H9 (cell line): ENCODE measurements around the gene SETD5. TPM values are rescaled to one million over a fixed set of nuclear protein-coding genes. Genes with fewer than 3 reads are reported as not detected.

ENCODE experiments used
- DNase-seq: peaks from one replicate; pipeline ENCODE4 v3.0.0-alpha.2; 2017
- H2AFZ ChIP-seq: one replicate; pipeline ENCODE4 v1.6.1; 2013; ENCODE audit warnings: mild to moderate bottlenecking, low read length, control low read depth, moderate library complexity
- H2AK5ac ChIP-seq: 2 replicates; pipeline ENCODE4 v1.6.1; 2013; ENCODE audit warnings: low read length, control low read depth, mixed read lengths; ENCODE audit not compliant: insufficient read length
- H2BK120ac ChIP-seq: one replicate; pipeline ENCODE4 v1.6.1; 2013; ENCODE audit warnings: low read depth, mild to moderate bottlenecking, low read length, control low read depth, inconsistent platforms; ENCODE audit not compliant: poor library complexity, severe bottlenecking
- H2BK12ac ChIP-seq: 2 replicates; pipeline ENCODE4 v1.6.1; 2013; ENCODE audit warnings: low read length, control low read depth, mixed read lengths, low read depth; ENCODE audit not compliant: insufficient read length
- H2BK15ac ChIP-seq: 2 replicates; pipeline ENCODE4 v1.6.1; 2013; ENCODE audit warnings: low read depth, low read length, control low read depth
- H2BK20ac ChIP-seq: one replicate; pipeline ENCODE4 v1.6.1; 2013; ENCODE audit warnings: low read depth, mild to moderate bottlenecking, low read length, control low read depth, inconsistent platforms; ENCODE audit not compliant: poor library complexity, severe bottlenecking
- H2BK5ac ChIP-seq: 2 replicates; pipeline ENCODE4 v1.6.1; 2013; ENCODE audit warnings: low read length, control low read depth, mixed read lengths; ENCODE audit not compliant: insufficient read length
- H3K14ac ChIP-seq: 2 replicates; pipeline ENCODE4 v1.6.1; 2013; ENCODE audit warnings: low read length, control low read depth; ENCODE audit not compliant: insufficient read depth
- H3K18ac ChIP-seq: 2 replicates; pipeline ENCODE4 v1.6.1; 2013; ENCODE audit warnings: low read depth, mild to moderate bottlenecking, mixed read lengths, low read length, control low read depth; ENCODE audit not compliant: insufficient read length
- H3K23ac ChIP-seq: 2 replicates; pipeline ENCODE4 v1.6.1; 2013; ENCODE audit warnings: low read length, control low read depth, mixed read lengths, low read depth; ENCODE audit not compliant: insufficient read length
- H3K23me2 ChIP-seq: 2 replicates; pipeline ENCODE4 v1.6.1; 2013; ENCODE audit warnings: low read depth, mild to moderate bottlenecking, mixed read lengths, low read length, control low read depth; ENCODE audit not compliant: insufficient read length, poor library complexity, severe bottlenecking
- H3K27ac ChIP-seq: 2 replicates; pipeline ENCODE4 v1.5.1; 2013; ENCODE audit warnings: low read length, control low read depth, mixed read lengths, low read depth; ENCODE audit not compliant: insufficient read length
- H3K27me3 ChIP-seq: 2 replicates; pipeline ENCODE4 v1.6.1; 2013; ENCODE audit warnings: low read length, control low read depth, inconsistent platforms; ENCODE audit not compliant: insufficient read depth
- H3K4ac ChIP-seq: 2 replicates; pipeline ENCODE4 v1.6.1; 2013; ENCODE audit warnings: low read depth, mild to moderate bottlenecking, control low read depth, inconsistent platforms, low read length, moderate library complexity
- H3K4me1 ChIP-seq: 2 replicates; pipeline ENCODE4 v1.6.1; 2013; ENCODE audit warnings: low read length, control low read depth, inconsistent platforms; ENCODE audit not compliant: insufficient read depth
- H3K4me2 ChIP-seq: 2 replicates; pipeline ENCODE4 v1.6.1; 2013; ENCODE audit warnings: low read length, control low read depth, mixed read lengths; ENCODE audit not compliant: insufficient read length, insufficient read depth
- H3K56ac ChIP-seq: 2 replicates; pipeline ENCODE4 v1.6.1; 2013; ENCODE audit warnings: low read depth, mild to moderate bottlenecking, mixed read lengths, low read length, control low read depth; ENCODE audit not compliant: insufficient read length
- H3K79me1 ChIP-seq: 2 replicates; pipeline ENCODE4 v1.6.1; 2013; ENCODE audit warnings: low read depth, mild to moderate bottlenecking, moderate library complexity, low read length, control low read depth, inconsistent platforms; ENCODE audit not compliant: insufficient read depth, poor library complexity, severe bottlenecking
- H3K79me2 ChIP-seq: 2 replicates; pipeline ENCODE4 v1.6.1; 2013; ENCODE audit warnings: low read length, control low read depth, inconsistent platforms; ENCODE audit not compliant: insufficient read depth
- H3K9ac ChIP-seq: 2 replicates; pipeline ENCODE4 v1.6.1; 2013; ENCODE audit warnings: low read length, control low read depth, mixed read lengths; ENCODE audit not compliant: insufficient read length; ENCODE audit errors: extremely low read depth
- H3K9me3 ChIP-seq: one replicate; pipeline ENCODE4 v1.6.1; 2013; ENCODE audit warnings: low read depth, low read length, inconsistent platforms; ENCODE audit not compliant: control insufficient read depth
- H3T11ph ChIP-seq: one replicate; pipeline ENCODE4 v1.6.1; 2013; ENCODE audit warnings: mild to moderate bottlenecking, low read length, control low read depth, inconsistent platforms
- H4K20me1 ChIP-seq: one replicate; pipeline ENCODE4 v1.6.1; 2013; ENCODE audit not compliant: control insufficient read depth, insufficient read length, insufficient read depth
- H4K5ac ChIP-seq: 2 replicates; pipeline ENCODE4 v1.6.1; 2013; ENCODE audit warnings: low read depth, mild to moderate bottlenecking, mixed read lengths, low read length, control low read depth; ENCODE audit not compliant: insufficient read length
- H4K8ac ChIP-seq: replicated peaks from 2 replicates; pipeline ENCODE4 v1.6.1; 2013; ENCODE audit warnings: low read length, control low read depth, mixed read lengths, low read depth; ENCODE audit not compliant: insufficient read length
- H4K91ac ChIP-seq: 2 replicates; pipeline ENCODE4 v1.6.1; 2013; ENCODE audit warnings: low read depth, mild to moderate bottlenecking, moderate library complexity, mixed read lengths, low read length, control low read depth; ENCODE audit not compliant: insufficient read length
- H3K27ac Mint-ChIP-seq, 3 experiments: 2 replicates in 2 of 3; 3 replicates in 1 of 3; pipeline ENCODE4 v1.8.0; 2020 to 2021; ENCODE audit warnings: mixed read lengths in 3 of 3, mild to moderate bottlenecking in 1 of 3, moderate library complexity in 1 of 3
- H3K27me3 Mint-ChIP-seq: 2 replicates; pipeline ENCODE4 v1.8.0; 2021; ENCODE audit warnings: low read depth, mild to moderate bottlenecking, moderate library complexity, mixed read lengths
- H3K36me3 Mint-ChIP-seq, 3 experiments: 2 replicates in 2 of 3; 3 replicates in 1 of 3; pipeline ENCODE4 v1.8.0; 2020 to 2021; ENCODE audit warnings: low read depth in 3 of 3, mixed read lengths in 3 of 3; ENCODE audit not compliant: insufficient read depth in 1 of 3
- H3K4me1 Mint-ChIP-seq, 2 experiments: 2 replicates each; pipeline ENCODE4 v1.8.0; 2020; ENCODE audit warnings: mixed read lengths in 2 of 2
- H3K4me3 Mint-ChIP-seq, 2 experiments: 2 replicates in 1 of 2; 3 replicates in 1 of 2; pipeline ENCODE4 v1.8.0; 2020 to 2021; ENCODE audit warnings: mild to moderate bottlenecking in 2 of 2, mixed read lengths in 2 of 2, moderate library complexity in 1 of 2
- H3K9me3 Mint-ChIP-seq, 2 experiments: 2 replicates in 1 of 2; 3 replicates in 1 of 2; pipeline ENCODE4 v1.8.0; 2020; ENCODE audit warnings: mild to moderate bottlenecking in 2 of 2, mixed read lengths in 2 of 2, moderate library complexity in 1 of 2
- CTCF ChIP-seq: fragments of 200-600 bp; sonication (generic); conservative IDR thresholded peaks from 3 replicates; pipeline ENCODE4 v1.8.0; 2021; ENCODE audit warnings: antibody characterized with exemption, mild to moderate bottlenecking
- WGBS: extraction: QIAGEN DNeasy Blood & Tissue Kit; methylation state at CpG from one replicate; pipeline ENCODE4 v1.1.7; 2013; ENCODE audit warnings: missing lambda C conversion rate, low lambda C conversion rate, mixed read lengths; ENCODE audit not compliant: insufficient read length; ENCODE audit errors: extremely low coverage; 5-methylcytosine and 5-hydroxymethylcytosine counted together
- total RNA-seq: library from RNA; stranded (reverse); gene quantifications from 2 replicates; pipeline ENCODE4 v1.2.1, GENCODE V29; 2021

Gene SETD5
- total RNA-seq, 1 experiment from 2014 or later: 207 TPM

GRCh38 chr3:9450126-9450525 is 52.7 kb downstream of the SETD5 start:
- no peaks in the 10 kb centered on the region for H3K9me3 ChIP-seq
- no peaks in the 10 kb centered on the region for H3K4me1 ChIP-seq
- no peaks in the 10 kb centered on the region for H3K27me3 ChIP-seq
- H2BK20ac ChIP-seq: no peak overlapping the region
- no peak overlapping the region for H3K4me2 ChIP-seq
- no peak overlapping the region for H3K4ac ChIP-seq
- Mint-ChIP-seq H3K27me3 (no peaks in the 10 kb centered on the region), H3K4me1 (no peaks in the 10 kb centered on the region), H3K27ac (no peak overlapping the region), H3K4me3 (no peak overlapping the region), H3K9me3 (no peaks in the 10 kb centered on the region), H3K36me3 (peaks cover 48 to 89% (median 82%) of the 10 kb centered on the region in 3 experiments)
- no peak overlapping the region for H3T11ph ChIP-seq
- no peak overlapping the region for H4K5ac ChIP-seq
- H3K56ac ChIP-seq: no peak overlapping the region
- H3K23ac ChIP-seq: no peak overlapping the region
- no peak overlapping the region for H3K14ac ChIP-seq
- H4K91ac ChIP-seq: no peak overlapping the region
- H2BK5ac ChIP-seq: no peak overlapping the region
- H4K20me1 ChIP-seq: peaks cover 3% of the 10 kb centered on the region
- no peak overlapping the region for H3K9ac ChIP-seq
- H3K79me1 ChIP-seq: peaks cover 5% of the 10 kb centered on the region
- no peak for TF ChIP-seq CTCF
- H4K8ac ChIP-seq: no peak overlapping the region
- H3K18ac ChIP-seq: no peak overlapping the region
- H3K79me2 ChIP-seq: no peaks in the 10 kb centered on the region
- no peak overlapping the region for H2AK5ac ChIP-seq
- H3K23me2 ChIP-seq: no peaks in the 10 kb centered on the region
- H3K27ac ChIP-seq: no peak overlapping the region
- H2BK12ac ChIP-seq: no peak overlapping the region
- H2BK15ac ChIP-seq: no peak overlapping the region
- no CpG with 5 or more reads among the region's 1 CpG for WGBS
- no peak for DNase-seq
- no peak overlapping the region for H2AFZ ChIP-seq
- H2BK120ac ChIP-seq: no peak overlapping the region
